Measurements from ENCODE around the gene RASSF6.

DNA sequence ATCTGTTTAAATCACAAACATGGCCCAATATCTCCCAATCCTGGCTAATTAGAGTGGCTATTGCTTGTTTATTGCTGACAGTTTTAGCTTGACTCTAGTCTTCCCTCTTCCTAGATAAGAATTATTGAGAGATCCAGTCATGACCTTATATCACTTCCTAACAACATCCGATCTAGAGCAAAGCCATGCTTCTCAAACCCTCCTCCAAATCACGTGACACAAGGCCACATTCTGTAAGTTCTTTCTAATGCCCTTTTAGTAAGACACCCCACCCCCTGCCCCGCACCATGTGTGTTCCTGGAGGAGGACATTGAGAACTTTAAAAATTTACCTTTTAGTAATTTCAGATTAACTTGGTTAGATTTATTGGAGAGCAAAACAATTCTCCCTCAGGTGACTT is 40.6 kb upstream of the RASSF6 start:
- TF ChIP-seq, protein P1, sequence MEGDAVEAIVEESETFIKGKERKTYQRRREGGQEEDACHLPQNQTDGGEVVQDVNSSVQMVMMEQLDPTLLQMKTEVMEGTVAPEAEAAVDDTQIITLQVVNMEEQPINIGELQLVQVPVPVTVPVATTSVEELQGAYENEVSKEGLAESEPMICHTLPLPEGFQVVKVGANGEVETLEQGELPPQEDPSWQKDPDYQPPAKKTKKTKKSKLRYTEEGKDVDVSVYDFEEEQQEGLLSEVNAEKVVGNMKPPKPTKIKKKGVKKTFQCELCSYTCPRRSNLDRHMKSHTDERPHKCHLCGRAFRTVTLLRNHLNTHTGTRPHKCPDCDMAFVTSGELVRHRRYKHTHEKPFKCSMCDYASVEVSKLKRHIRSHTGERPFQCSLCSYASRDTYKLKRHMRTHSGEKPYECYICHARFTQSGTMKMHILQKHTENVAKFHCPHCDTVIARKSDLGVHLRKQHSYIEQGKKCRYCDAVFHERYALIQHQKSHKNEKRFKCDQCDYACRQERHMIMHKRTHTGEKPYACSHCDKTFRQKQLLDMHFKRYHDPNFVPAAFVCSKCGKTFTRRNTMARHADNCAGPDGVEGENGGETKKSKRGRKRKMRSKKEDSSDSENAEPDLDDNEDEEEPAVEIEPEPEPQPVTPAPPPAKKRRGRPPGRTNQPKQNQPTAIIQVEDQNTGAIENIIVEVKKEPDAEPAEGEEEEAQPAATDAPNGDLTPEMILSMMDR (conservative IDR thresholded peaks at IDR 0.05; ENCODE audit: low read depth, low read length) = no peak
- TF ChIP-seq EZH2 (IDR thresholded peaks at IDR 0.05; ENCODE audit: low read length, unreplicated experiment) = no peak

Data from PC-3 (cell line).